ENCODE data around the gene TST.

DNA sequence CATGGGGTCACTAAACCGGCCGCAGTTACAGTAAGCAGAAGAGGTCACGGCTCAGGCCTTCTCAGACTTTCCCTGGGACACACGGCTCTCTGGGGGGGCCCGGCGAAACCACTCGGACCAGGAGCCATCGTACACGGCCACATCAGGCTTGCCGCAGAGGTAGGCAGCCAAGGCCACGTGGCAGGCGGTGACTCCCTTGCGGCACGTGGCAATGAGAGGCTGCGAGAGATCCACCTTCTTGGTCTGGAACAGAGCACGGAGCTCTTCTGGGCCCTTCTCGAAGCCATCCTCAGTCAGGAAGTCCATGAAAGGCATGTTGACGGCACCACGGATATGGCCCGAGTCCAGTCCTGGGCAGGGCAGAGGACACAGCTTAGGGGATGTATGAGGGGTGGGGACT, 8.3 kb downstream of the TST start:
- TF ChIP-seq EZH2phosphoT487 (IDR thresholded peaks at IDR 0.05; ENCODE audit: low read length): no peak
- TF ChIP-seq, protein P1, sequence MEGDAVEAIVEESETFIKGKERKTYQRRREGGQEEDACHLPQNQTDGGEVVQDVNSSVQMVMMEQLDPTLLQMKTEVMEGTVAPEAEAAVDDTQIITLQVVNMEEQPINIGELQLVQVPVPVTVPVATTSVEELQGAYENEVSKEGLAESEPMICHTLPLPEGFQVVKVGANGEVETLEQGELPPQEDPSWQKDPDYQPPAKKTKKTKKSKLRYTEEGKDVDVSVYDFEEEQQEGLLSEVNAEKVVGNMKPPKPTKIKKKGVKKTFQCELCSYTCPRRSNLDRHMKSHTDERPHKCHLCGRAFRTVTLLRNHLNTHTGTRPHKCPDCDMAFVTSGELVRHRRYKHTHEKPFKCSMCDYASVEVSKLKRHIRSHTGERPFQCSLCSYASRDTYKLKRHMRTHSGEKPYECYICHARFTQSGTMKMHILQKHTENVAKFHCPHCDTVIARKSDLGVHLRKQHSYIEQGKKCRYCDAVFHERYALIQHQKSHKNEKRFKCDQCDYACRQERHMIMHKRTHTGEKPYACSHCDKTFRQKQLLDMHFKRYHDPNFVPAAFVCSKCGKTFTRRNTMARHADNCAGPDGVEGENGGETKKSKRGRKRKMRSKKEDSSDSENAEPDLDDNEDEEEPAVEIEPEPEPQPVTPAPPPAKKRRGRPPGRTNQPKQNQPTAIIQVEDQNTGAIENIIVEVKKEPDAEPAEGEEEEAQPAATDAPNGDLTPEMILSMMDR (IDR thresholded peaks at IDR 0.05; ENCODE audit: low read length): no peak
